Mucosa of rectum (tissue), 2 donors: ENCODE results near the gene MAOB.

ENCODE experiments used
- H3K27ac ChIP-seq, 2 donors: one replicate each; pipeline ENCODE4 v1.7.0; 2013; ENCODE audit warnings: inconsistent platforms in 2 of 2, low read depth in 2 of 2, low read length in 2 of 2
- H3K27me3 ChIP-seq, 2 donors: one replicate each; pipeline ENCODE4 v1.7.0; 2013; ENCODE audit warnings: low read length in 2 of 2; ENCODE audit not compliant: control insufficient read depth in 2 of 2, insufficient read depth in 2 of 2
- H3K36me3 ChIP-seq, 2 donors: one replicate each; pipeline ENCODE4 v1.7.0; 2013; ENCODE audit warnings: low read length in 2 of 2; ENCODE audit not compliant: control insufficient read depth in 2 of 2, insufficient read depth in 2 of 2
- H3K4me1 ChIP-seq, 2 donors: one replicate each; pipeline ENCODE4 v1.7.0; 2013; ENCODE audit warnings: low read length in 2 of 2, mild to moderate bottlenecking in 1 of 2; ENCODE audit not compliant: control insufficient read depth in 2 of 2, insufficient read depth in 2 of 2
- H3K4me3 ChIP-seq, 2 donors: one replicate each; pipeline ENCODE4 v1.7.0; 2013; ENCODE audit warnings: low read length in 2 of 2
- H3K9ac ChIP-seq, 2 donors: one replicate each; pipeline ENCODE4 v1.7.0; 2013; ENCODE audit warnings: low read length in 2 of 2, low read depth in 1 of 2, mild to moderate bottlenecking in 1 of 2
- H3K9me3 ChIP-seq, 2 donors: one replicate each; pipeline ENCODE4 v1.7.0; 2013; ENCODE audit warnings: low read length in 2 of 2; ENCODE audit not compliant: control insufficient read depth in 2 of 2
- donor health status: healthy.
- donor health status: Normal muscosa, but diverticular disease.

The MAOB gene

GRCh38 chrX:43785930-43786591 is 96.2 kb downstream of the MAOB start:
- Histone ChIP-seq H3K9ac (no peak overlapping the region), H3K27ac (peak overlapping the region; percentile 20 to 39), H3K4me3 (no peak overlapping the region), H3K36me3 (no peaks in the 10 kb centered on the region), H3K4me1 (peaks cover 2 to 3% of the 10 kb centered on the region in 2 donors), H3K27me3 (peaks cover 0 to 2% of the 10 kb centered on the region in 2 donors), H3K9me3 (no peaks in the 10 kb centered on the region)

GRCh38 chrX:43758044-43758443 is 124.2 kb downstream of the MAOB start:
- Histone ChIP-seq H3K27me3 (peaks cover 4 to 7% of the 10 kb centered on the region in 2 donors), H3K27ac (no peak overlapping the region), H3K4me3 (no peak overlapping the region), H3K36me3 (no peaks in the 10 kb centered on the region), H3K9me3 (no peaks in the 10 kb centered on the region), H3K9ac (no peak overlapping the region), H3K4me1 (no peaks in the 10 kb centered on the region)

DNA sequence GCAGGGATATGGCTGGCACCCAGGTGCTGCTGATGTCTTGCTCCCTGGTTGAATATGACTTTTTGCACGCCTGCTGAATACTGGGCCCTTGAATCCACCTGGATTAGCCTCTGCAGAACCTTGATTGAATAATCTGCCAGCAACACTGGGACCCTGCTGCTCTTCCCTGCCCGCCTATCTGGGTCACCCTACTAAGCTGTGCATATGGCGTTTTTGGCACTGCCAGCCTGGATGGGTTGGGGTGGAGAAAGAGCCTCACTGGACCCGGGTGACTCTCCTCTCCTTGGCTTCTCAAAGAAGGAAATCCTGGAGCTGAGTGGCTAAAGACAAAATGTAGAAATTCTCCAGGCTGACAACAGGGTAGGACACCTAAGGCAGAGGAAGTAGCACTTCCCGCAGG is 126.2 kb downstream of the MAOB start:
- Histone ChIP-seq H3K4me1 (no peaks in the 10 kb centered on the region), H3K36me3 (no peaks in the 10 kb centered on the region), H3K9ac (no peak overlapping the region), H3K27ac (no peak overlapping the region), H3K9me3 (no peaks in the 10 kb centered on the region), H3K27me3 (peaks cover 4 to 9% of the 10 kb centered on the region in 2 donors), H3K4me3 (no peak overlapping the region)

DNA sequence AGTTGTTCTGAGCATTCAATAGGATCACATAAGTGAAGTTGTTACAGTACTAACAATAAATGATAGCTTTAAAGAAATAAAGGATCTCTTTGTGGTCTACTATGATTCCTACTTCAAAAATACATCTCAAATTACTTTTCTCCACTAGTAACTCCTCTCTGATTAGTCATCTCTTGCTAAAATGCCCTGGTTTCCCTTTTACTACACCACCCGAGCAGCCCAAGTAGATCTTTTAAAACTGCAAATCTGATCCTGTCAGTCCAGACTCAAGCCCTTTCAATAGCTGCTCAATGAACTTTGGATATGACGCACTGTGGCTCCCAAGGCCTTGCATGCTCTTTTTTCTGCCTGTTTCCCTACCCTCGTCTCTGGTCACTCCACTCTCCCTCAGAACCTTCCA is 128.6 kb downstream of the MAOB start:
- no peak overlapping the region for H3K9ac ChIP-seq
- peaks cover 4 to 8% of the 10 kb centered on the region in 2 donors for H3K27me3 ChIP-seq
- no peak overlapping the region for H3K27ac ChIP-seq
- H3K36me3 ChIP-seq: no peaks in the 10 kb centered on the region
- H3K9me3 ChIP-seq: no peaks in the 10 kb centered on the region
- no peak overlapping the region for H3K4me3 ChIP-seq
- H3K4me1 ChIP-seq: peaks cover 0 to 5% of the 10 kb centered on the region in 2 donors

DNA sequence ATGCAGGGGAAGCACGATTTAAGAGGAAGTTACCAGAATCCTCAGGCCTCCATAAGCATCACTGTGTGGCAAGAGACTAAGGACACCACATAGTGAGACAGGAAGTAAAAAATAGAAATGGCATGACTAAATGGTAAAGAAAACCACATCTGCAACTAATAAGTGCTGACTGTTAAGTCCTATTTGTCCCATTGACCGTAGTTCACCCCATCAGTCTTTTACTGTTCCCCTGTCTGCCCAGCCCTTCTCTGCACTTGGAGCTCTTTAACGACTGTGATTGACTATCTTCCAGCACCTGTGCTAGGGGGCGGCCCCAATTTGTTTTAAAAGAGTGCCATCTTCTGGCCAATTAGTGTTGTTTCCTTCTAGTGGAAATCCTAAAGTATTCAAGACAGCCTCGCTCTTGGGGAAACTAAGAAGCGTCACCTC is 132.0 kb downstream of the MAOB start:
- peaks cover 3 to 5% of the 10 kb centered on the region in 2 donors for H3K27me3 ChIP-seq
- peak overlapping the region in 1 of 2 donors; percentile 13 for H3K27ac ChIP-seq
- no peaks in the 10 kb centered on the region for H3K9me3 ChIP-seq
- H3K9ac ChIP-seq: no peak overlapping the region
- H3K36me3 ChIP-seq: no peaks in the 10 kb centered on the region
- H3K4me1 ChIP-seq: peaks cover 0 to 16% of the 10 kb centered on the region in 2 donors
- no peak overlapping the region for H3K4me3 ChIP-seq

GRCh38 chrX:43747476-43747875 is 134.8 kb downstream of the MAOB start:
- Histone ChIP-seq H3K36me3 (peaks cover 0 to 6% of the 10 kb centered on the region in 2 donors), H3K9me3 (no peaks in the 10 kb centered on the region), H3K27ac (peak overlapping the region in 1 of 2 donors; percentile 20), H3K4me1 (peaks cover 3 to 23% of the 10 kb centered on the region in 2 donors), H3K4me3 (no peak overlapping the region), H3K27me3 (peaks cover 3 to 13% of the 10 kb centered on the region in 2 donors), H3K9ac (no peak overlapping the region)

- Histone ChIP-seq H3K27ac (peak overlapping the region; percentile 26 to 56), H3K36me3 (peaks cover 3 to 13% of the 10 kb centered on the region in 2 donors), H3K9ac (no peak overlapping the region), H3K27me3 (peaks cover 4 to 13% of the 10 kb centered on the region in 2 donors), H3K4me1 (peaks cover 5 to 26% of the 10 kb centered on the region in 2 donors), H3K9me3 (no peaks in the 10 kb centered on the region), H3K4me3 (no peak overlapping the region)
Observed at GRCh38 chrX:43745938-43746721, 136.1 kb downstream of the MAOB start.

DNA sequence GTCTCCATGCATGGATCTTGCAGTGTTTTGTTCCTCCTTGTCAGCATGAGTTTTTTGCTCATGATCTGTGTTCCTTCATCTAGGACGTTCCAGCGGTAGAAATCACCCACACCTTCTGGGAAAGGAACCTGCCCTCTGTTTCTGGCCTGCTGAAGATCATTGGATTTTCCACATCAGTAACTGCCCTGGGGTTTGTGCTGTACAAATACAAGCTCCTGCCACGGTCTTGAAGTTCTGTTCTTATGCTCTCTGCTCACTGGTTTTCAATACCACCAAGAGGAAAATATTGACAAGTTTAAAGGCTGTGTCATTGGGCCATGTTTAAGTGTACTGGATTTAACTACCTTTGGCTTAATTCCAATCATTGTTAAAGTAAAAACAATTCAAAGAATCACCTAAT is 138.0 kb downstream of the MAOB start:
- Histone ChIP-seq H3K4me1 (peaks cover 5 to 21% of the 10 kb centered on the region in 2 donors), H3K36me3 (peaks cover 3 to 13% of the 10 kb centered on the region in 2 donors), H3K4me3 (no peak overlapping the region), H3K27ac (no peak overlapping the region), H3K9ac (no peak overlapping the region), H3K9me3 (no peaks in the 10 kb centered on the region), H3K27me3 (peaks cover 2 to 13% of the 10 kb centered on the region in 2 donors)

GRCh38 chrX:43743100-43743822 is 139.0 kb downstream of the MAOB start:
- H3K4me3 ChIP-seq: no peak overlapping the region
- H3K27me3 ChIP-seq: peaks cover 2 to 13% of the 10 kb centered on the region in 2 donors
- H3K27ac ChIP-seq: peak overlapping the region in 1 of 2 donors; percentile 22
- H3K9ac ChIP-seq: no peak overlapping the region
- H3K9me3 ChIP-seq: no peaks in the 10 kb centered on the region
- H3K4me1 ChIP-seq: peaks cover 5 to 21% of the 10 kb centered on the region in 2 donors
- peaks cover 3 to 13% of the 10 kb centered on the region in 2 donors for H3K36me3 ChIP-seq
